HuH-7 (cell line): ENCODE data around the gene ARMC10.
"Not testable (repeated sequence)": the region's sequence is repeated elsewhere in the genome, so short reads cannot be mapped to it uniquely, and the experiment has no call there.

Source experiments
- DNase-seq: peaks from one replicate; pipeline ENCODE4 v3.0.0; 2011; ENCODE audit warnings: low spot score

ARMC10 gene

DNA sequence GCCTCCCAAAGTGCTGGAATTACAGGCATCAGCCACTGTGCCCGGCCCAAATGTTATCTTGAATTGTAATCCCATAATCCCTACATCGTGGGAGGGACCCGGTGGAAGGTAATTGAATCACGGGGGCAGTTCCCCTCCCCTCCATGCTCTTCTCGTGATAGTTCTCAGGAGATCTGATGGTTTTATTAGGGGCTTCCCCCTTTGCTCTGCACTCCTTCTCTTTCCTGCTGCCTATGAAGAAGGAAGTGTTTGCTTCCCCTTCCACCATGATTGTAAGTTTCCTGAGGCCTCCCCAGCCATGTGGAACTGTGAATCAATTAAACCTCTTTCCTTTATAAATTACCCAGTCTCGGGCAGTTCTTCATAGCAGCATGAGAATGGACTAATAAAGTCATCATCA, 3.3 kb downstream of the ARMC10 start:
- DNase-seq: not testable (repeated sequence)

DNA sequence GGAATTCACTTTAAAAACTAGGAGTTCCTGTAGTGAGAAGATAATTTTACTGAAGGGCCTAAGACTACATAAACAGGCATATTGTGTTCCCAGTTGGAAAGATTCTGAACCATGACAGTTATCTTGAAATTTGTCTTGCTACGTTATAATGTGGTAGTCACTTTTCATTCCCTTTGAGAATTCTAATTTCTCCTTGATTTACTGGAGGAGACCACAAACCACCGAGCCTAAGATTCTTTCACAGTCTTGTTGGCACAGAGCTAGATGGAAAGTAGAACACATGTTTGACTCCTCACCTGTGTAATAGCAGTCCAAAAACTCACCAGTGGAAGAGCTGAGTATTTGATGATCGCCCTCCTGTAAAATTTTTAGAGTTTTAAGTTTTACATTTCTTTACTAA, 4.9 kb downstream of the ARMC10 start:
- DNase-seq: no peak

DNA sequence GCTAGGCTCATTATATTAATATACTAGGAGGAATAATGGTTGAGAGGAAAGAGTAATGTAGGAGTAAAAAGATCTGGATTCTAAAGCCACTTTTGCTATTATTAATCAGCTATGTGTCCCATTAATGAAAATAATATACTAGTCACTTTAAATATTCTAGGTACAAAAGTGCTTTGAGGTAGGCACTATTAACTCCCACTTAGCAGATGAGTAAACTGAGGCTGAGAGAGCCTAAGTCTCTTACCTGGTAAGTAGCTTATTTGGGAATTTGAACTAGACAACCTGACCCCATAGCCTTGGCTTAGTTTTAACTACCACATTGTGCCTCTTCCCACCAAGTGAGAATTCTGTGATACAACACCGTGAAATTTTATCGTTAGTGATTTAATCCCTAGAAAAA, 6.0 kb downstream of the ARMC10 start:
- DNase-seq: no peak

DNA sequence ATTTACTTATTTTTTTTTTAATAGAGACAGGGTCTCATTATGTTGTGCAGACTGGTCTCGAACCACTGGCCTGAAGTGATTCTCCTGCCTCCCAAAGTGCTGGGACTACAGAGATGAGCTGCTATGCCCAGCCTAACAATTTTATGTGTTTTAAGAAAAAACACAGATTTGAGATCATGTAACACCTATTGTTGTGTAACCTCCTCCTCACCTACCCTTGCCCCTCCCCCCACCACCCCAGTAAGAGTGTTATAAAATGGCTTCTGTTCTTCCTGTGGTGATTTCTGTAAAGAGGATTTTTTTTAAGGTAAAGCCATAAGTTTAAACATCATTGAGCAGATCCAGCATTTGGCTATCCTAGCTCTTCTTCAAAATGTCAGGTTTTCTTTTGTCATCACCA, 7.6 kb downstream of the ARMC10 start:
- no peak for DNase-seq

DNA sequence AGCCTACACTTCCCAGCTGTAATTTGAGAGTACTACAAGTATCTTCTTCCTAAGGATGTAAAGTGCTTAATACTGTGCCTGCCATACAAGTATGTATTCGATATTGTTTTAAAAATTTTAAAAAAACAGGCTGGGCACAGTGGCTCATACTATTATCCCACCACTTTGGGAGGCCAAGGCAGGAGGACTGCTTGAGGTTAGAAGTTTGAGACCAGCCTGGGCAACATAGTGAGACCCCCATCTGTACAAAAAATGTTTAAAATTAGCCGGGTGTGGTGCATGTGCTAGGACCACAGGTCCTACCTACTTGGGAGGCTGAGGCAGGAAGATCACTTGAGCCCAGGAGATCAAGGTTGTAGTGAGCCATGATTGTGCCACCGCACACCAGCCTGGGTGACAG, 8.3 kb downstream of the ARMC10 start:
- DNase-seq: no peak

DNA sequence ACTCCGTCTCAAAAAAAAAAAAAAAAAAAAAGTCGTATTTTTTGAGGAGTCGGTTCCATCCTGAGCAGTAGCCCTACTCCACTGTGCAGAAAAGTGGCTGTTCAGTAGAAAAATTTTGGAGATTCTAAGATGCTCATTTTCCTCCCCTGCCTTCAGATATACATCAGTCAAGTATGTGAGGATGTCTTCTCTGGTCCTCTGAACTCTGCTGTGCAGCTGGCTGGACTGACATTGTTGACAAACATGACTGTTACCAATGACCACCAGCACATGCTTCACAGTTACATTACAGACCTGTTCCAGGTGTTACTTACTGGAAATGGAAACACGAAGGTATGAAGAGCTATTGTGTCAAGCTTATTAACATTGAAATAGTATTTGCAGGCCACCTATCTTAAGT, 17.4 kb downstream of the ARMC10 start:
- not testable (repeated sequence) for DNase-seq

DNA sequence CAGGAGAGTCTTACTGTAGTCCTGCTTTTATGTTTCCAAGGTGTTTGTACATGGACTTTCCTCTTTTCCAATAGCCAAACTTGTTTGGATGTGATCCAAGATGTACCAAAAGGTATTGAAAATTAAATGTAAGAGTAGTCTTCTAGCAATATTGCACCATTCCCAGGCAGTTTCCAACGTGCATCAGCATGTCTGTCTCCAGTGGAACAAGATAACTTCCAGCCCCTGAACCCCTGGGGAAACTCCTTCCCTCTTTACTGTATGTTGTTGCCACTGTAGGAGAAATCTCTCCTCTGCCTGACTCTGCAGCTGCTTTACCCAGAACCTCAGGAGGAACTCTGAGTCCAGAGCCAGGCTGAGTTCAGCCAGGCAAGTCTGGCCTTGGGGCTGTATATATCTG, 18.5 kb downstream of the ARMC10 start:
- no peak for DNase-seq

DNA sequence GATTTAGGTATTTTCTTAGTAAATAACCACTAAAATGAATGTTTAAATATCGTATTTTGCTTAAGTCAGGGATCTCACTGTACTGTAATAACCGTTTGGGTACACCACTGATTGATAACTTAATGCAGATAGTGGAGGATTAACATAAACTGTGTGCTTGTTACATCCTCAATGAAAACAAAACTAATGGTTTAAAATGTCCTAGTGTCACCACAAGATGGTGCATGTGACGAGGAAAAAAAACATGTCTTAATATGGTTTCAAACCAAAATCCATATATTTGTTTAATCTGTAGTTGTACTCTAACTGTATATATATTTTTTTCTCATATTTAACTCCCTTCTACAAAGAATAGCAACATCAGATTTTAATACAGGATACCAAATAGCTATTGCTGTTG, 19.2 kb downstream of the ARMC10 start:
- DNase-seq: no peak

DNA sequence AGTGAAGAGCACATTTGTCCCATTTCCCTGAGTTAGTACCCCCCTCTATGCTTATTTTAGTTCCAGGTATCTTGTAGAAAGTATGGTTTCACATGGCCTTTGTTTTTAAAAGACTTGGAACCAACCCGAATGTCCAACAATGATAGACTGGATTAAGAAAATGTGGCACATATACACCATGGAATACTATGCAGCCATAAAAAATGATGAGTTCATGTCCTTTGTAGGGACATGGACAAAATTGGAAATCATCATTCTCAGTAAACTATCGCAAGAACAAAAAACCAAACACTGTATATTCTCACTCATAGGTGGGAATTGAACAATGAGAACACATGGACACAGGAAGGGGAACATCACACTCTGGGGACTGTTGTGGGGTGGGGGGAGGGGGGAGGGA, 20.6 kb downstream of the ARMC10 start:
- DNase-seq: not testable (repeated sequence)

DNA sequence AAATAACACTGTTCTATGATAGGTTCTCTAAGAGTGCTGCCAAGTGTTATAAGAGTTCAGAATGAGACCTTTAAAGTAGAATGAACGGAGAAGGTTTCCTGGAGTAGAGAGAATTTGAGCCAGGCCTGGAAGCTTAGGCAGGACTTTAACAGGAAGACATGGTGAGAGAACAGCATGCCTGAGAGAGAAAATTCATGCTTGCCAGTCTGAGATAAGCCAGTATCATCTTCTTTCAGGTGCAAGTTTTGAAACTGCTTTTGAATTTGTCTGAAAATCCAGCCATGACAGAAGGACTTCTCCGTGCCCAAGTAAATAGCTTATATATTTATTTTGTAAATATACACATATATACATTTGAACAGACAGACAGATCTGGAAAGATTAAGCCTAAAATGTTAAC, 22.1 kb downstream of the ARMC10 start:
- DNase-seq: no peak

DNA sequence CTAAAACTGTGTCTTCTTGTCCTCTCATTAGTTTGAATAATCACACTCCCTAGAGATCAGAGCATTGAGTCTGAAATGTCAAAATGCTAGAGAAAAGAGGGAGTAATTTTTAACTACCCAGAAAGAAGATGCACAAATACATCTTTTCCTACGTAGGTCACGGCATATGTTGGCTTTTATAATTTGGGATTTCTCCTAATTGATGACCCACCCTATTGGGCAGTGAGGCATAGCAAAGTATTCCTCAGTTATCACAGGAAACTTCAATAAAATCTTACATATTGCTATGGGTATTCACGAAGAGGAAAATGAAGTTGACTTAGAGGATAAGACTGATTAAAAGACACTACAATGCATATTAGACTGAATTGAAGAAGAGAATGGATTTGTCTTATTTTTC, 25.4 kb downstream of the ARMC10 start:
- no peak for DNase-seq

DNA sequence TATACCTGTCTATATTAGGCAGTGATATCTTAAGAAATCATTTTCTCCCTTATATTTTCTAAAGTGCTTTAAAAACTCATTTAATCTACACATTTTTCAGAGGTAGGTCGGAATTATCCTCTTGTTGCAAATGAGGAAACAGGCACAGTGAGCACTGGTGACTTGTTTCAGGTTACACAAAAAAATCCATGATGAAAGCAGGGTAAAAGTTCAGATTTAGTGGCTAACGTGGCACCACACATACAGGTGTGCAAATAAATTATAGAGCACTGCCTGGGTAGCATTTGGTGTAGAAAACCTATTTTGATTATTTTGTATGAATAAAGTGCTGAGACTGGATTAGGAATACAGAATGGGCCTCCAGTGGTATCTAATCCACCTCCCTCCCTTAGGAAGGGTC, 26.6 kb downstream of the ARMC10 start:
- DNase-seq: no peak

DNA sequence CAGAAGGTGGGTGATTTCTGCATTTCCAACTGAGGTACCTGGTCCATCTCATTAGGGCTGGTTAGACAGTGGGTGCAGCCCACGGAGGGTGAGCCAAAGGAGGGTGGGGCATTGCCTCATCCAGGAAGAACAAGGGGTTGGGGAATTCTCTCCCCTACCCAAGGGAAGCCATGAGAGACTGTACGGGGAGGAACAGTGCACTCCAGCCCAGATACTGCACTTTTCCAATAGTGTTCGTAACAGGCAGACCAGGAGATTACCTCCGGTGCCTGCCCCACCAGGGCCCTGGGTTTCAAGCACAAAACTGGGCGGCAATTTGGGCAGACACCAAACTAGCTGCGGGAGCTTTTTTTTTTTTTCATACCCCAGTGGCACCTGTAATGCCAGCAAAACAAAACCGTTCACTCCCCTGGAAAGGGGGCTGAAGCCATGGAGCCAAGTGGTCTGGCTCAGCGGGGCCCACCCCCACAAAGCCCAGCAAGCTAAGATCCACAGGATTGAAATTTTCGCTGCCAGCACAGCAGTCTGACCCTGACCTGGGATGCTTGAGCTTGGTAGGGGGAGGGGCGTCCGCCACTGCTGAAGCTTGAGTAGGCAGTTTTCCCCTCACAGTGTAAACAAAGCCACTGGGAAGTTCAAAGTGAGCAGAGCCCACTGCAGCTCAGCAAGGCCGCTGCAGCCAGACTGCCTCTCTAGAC, 31.2 kb downstream of the ARMC10 start:
- DNase-seq: no peak

DNA sequence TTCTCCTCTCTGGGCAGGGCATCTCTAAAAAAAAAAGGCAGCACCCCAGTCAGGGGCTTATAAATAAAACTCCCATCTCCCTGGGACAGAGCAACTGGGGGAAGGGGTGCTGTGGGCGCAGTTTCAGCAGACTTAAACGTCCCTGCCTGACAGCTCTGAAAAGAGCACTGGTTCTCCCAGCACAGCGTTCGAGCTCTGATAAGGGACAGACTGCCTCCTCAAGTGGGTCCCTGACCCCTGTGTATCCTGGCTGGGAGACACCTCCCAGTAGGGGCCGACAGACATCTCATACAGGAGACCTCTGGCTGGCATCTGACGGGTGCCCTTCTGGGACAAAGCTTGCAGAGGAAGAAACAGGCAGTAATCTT, 31.7 kb downstream of the ARMC10 start:
- not testable (repeated sequence) for DNase-seq

DNA sequence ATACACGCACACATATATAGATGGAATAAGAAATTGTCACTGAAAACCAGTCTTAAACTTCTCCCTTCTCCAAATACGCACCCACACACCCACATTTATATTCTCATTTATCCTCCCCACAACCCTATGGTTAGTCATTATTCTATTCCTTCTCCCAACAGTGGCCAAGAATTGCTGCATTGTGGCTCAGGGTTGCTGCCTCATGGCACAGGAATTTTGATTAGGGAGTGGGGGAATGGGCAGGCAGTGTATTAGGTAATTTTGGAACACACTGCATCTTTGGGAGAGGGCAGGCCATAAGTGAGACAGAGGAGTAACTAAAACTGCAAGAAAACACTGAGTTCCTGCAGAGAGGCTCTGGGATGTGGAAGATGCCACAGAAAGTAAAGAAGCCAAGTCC, 38.2 kb downstream of the ARMC10 start:
- no peak for DNase-seq

DNA sequence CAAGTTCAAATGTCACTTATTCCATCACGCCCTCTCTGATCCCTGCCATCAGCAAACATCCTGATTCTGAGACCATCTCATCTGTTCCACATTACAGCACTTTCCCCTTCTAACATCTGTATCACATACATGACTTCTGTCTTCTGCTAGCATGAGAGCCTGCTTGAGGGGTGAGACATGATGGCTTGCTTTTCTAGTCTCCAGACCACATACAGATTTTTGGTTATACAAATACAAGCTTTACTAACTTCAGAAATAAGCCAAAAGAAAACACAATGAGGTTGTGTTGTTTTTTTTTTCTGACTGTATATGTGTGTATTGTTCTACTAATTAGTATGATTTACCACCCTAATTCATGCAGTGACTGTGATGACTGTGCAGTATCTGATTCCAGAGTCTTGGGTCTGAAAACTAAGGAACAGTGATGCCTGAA, 39.7 kb downstream of the ARMC10 start:
- DNase-seq: no peak

DNA sequence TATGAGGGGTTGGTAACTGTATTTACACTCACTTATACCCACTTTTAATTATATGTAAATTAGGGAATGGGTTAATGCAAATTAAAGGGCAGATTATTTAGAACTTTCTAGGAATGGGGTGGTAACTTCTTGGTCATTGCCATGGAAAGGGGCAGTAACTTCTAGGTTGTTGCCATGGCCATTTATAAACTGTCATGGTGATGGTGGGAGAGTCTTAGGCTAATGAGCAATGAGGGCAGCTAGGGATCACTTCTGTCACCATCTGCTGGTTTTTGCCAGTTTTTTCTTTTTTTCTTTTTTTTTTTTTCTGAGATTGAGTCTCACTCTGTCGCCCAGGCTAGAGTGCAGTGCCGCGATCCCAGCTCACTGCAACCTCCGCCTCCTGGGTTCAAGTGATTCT, 40.8 kb downstream of the ARMC10 start:
- DNase-seq: no peak

DNA sequence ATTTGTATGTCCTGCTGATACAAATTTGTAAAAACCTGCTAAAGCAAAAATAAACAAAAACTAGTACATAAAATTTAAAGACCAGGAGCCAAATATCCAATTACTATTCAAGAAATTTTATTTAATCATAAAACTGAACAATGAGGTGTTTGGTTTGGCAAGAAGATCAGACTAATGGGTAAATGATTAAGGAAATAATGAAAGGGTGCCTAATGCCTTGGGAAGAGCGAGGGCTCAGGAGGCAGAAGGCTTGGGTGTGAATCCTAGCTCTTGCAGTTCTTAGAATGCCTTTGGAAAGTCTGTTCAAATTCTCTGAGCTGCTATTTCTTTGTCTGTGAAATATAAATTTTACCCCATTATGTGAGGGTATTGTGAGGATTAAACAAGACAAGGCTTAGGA, 41.6 kb downstream of the ARMC10 start:
- DNase-seq: no peak

DNA sequence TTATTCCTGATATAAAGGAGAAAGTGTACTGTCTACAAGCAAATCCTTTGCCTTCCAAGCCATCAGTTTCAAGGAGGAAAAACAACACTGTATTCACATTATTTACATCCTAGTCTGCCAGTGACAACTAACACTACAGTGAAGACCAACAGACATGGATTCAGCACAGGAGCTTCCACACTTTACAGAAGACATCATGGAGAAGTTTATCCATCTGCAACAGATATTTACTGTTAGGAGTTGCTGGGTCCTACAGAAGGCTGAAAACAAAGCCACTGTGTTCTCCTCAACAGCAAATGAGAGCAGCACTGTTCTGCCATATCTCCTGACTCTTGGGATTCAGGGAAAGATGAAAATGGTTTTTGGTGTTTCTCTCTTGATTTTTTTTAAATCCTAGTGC, 42.1 kb downstream of the ARMC10 start:
- no peak for DNase-seq

DNA sequence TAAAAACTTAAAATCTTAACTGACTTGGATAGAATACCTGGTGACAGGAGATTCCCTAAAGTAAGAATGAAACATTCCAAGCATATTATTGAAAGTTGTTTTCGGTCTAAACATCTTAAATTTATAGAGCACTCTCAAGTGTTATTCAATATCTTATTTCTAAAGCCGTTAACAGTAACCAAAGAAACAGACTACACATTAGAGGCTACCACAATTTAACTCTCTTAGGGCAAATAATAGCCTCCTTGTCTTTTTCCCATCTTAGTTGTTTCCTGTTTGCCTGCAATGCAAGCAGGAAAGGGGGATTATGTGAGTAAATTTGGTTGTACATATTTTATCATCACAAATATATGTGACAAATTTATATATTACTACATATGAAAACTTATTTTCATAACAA, 42.5 kb downstream of the ARMC10 start:
- no peak for DNase-seq

DNA sequence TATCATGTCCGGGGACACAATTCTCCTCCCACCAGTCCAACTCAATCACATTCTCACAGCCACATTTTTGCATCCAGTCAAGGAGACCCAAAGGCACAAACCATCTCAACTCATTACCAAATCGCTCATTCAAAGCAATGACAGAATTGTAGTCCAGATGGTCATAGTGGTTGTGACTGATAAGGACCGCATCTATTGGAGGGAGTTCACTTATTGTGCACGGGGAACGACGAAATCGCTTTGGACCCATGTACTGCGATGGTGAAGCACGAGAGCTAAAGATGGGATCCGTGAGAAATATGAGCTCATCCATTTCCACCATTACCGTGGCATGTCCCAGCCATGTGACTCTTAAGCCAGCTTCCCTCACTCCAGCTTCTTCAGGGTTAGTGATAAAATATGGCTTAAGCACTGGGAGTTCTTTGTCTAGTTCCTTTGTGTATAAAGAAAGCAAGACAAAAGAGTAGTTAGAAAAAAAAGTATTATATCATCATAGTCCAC, 44.9 kb downstream of the ARMC10 start:
- no peak for DNase-seq

DNA sequence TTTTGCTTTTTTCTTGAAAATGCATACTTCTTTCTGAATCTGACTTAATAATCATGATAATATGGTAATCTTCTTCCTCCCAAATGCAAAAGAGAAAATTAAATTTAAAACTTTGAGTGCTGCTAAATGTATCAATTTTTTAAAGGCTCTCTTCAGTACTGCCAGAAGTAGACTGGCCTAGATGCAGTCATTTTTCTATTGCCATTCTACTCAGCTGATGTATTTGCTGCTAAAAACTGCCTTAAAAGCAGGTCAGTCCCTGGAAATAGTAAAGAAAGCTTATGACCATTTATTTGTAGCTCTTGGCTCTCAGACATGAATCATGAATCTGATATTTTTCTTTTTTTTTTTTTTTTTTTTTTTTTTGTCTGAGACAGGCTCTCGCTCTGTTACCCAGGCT, 45.4 kb downstream of the ARMC10 start:
- DNase-seq: no peak

DNA sequence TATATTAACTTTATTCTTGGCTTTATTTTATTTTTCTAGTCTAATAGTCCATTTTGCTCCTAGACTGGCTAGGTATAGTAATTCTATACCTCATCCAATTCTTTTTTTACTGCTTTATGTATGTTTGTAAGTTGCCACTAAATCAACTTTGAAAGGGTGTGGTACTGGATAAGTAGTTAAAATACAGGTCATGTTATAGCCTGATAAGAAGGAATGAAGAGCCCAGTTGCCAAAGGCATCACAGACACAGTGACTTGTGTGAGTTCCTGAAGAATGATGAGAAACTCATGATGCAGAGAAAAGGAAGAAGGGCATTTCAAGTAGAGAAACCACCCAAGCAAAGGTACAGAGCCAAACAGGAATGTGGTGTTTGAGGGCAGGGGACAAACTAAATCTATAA, 46.7 kb downstream of the ARMC10 start:
- DNase-seq: no peak

DNA sequence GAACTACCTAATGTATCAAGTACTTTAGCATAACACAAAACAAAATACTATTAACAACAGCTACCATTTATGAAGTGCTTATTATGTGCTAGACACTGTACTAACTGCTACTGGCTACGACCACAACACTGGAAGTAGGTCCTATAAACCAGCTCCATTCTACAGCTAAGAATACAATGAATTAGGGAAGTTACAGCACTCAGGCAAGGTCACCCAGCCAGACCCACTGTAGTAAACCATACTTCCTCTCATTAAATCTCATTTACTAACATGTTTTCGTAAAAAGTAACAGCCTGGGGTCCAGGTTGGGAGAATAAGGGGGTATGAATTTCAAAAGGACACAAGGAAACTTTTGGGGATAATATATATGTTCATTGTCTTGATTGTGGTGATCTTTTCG, 48.6 kb downstream of the ARMC10 start:
- DNase-seq: no peak
